Measurements from ENCODE around the gene LAMB3.

DNA sequence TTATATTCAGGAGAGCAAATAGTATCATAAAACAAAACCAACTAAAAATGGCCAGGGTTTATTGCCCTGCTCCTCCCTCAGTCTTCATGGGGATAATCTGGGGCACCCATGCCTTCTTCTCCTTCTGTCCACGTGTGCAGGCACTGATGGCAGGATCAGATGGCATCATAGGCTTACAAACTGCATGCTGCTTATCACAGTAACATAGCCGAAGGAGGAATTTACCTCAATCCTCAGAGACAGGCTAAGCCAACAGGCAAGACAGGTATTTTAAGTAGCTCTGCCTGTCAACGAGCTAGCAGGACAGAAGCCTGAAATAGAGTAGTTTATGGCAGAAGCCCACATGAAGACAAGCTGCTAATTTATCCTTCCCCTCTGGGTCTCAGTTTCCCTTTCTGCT lies 9.4 kb downstream of the LAMB3 start:
- TF ChIP-seq CTCF (IDR thresholded peaks at IDR 0.05) (no peak), POLR2AphosphoS5 (IDR thresholded peaks at IDR 0.05) (no peak), EP300 (IDR thresholded peaks at IDR 0.05) (no peak), POLR2A (IDR thresholded peaks at IDR 0.05; ENCODE audit: low read depth) (no peak)
